GM12872 (cell line): Measurements from ENCODE around the gene ARHGAP32.

Experiments used
- CTCF ChIP-seq: IDR thresholded peaks from 3 replicates; pipeline ENCODE4 v1.5.1; 2011; ENCODE audit warnings: low read depth, mild to moderate bottlenecking, low read length, moderate library complexity; ENCODE audit not compliant: insufficient read depth

The ARHGAP32 gene

DNA sequence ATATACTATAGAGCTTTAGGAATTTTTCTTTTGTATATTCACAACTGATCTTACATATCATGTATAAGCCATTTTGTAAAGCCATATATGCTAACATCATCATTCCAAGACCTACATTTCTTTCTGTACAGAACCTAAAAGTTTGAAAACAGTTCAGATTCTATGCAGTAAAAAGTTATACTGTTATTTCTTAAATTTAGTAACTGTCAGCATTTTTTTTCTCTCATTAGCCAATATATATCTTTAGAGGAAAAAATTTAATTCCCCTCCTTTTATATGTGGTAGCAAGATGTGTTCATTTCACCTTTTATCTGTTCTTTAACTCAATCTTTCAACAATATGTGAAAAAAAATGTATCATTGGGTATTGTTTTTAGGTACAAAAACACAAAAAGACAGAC is 129.0 kb downstream of the ARHGAP32 start:
- no peak for TF ChIP-seq CTCF

GRCh38 chr11:129061492-129062230 is 130.5 kb downstream of the ARHGAP32 start:
- TF ChIP-seq CTCF: no peak

- TF ChIP-seq CTCF: no peak
Measured at GRCh38 chr11:129056916-129057315, 135.2 kb downstream of the ARHGAP32 start.

DNA sequence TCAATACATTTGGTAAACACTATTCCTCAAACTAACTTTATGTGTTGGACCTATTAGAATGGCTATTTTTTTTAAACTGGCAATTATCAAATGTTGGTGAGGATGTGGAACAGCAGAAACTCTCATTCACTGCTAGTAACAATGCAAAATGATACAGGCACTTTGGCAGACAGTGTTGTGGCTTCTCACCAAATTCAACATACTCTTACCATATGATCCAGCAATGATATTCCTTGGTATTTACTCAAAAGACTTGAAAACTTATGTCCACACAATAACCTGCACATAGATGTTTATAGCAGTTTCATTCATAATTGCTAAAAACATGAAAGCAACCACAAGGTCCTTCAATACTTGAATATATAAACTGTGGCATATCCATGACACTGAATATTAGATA is 136.9 kb downstream of the ARHGAP32 start:
- TF ChIP-seq CTCF: no peak

GRCh38 chr11:129048911-129049310 is 143.2 kb downstream of the ARHGAP32 start:
- TF ChIP-seq CTCF: no peak

- TF ChIP-seq CTCF: no peak
Measured at GRCh38 chr11:129045150-129045549, 147.0 kb downstream of the ARHGAP32 start.

DNA sequence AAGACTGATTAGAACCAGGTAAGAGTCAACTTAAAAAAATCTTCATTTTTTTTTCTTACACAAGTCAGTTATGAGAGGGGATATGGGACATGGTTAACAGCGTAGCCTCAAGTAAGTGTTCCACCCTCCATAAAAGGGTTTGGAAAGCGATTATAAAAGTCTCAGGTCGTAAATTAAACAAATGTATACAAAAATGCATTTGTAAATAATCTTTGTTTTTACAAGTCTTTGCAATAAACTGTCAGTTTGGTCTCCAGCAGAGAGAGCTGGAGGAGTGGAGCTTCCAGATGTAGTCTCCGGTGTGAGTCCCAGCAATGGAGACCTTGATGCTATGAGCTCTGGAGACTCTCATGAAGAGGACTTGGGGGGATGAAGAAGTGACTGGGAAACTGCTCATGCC is 149.6 kb downstream of the ARHGAP32 start:
- TF ChIP-seq CTCF: no peak

DNA sequence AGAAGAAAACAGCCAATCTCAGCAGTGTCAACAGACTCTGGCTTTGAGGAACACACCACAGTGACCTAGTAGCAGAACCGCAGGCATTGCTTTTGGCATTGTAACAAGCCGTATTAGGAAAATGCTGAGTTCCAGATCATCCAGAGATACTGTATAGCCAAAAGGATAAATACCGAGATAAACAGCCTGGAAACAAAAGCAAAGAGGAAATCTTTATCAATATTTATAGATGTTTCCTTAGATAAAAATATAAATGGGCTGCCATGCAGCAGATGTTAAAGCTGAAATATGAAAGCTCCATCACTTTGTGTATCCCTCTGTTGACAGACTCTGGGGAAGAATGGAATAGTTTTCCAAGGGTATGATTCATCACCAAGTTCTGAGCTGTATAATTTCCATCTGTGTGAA is 150.5 kb downstream of the ARHGAP32 start:
- TF ChIP-seq CTCF: no peak
